Measurements from ENCODE around the gene SNRNP48.

The SNRNP48 gene

GRCh38 chr6:7624796-7625710 lies 35.1 kb downstream of the SNRNP48 start:
- TF ChIP-seq, protein P1, sequence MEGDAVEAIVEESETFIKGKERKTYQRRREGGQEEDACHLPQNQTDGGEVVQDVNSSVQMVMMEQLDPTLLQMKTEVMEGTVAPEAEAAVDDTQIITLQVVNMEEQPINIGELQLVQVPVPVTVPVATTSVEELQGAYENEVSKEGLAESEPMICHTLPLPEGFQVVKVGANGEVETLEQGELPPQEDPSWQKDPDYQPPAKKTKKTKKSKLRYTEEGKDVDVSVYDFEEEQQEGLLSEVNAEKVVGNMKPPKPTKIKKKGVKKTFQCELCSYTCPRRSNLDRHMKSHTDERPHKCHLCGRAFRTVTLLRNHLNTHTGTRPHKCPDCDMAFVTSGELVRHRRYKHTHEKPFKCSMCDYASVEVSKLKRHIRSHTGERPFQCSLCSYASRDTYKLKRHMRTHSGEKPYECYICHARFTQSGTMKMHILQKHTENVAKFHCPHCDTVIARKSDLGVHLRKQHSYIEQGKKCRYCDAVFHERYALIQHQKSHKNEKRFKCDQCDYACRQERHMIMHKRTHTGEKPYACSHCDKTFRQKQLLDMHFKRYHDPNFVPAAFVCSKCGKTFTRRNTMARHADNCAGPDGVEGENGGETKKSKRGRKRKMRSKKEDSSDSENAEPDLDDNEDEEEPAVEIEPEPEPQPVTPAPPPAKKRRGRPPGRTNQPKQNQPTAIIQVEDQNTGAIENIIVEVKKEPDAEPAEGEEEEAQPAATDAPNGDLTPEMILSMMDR (conservative IDR thresholded peaks at IDR 0.05; ENCODE audit: low read depth): no peak
- no peak overlapping the region for H3K27ac ChIP-seq
- CTCF ChIA-PET: no interaction called here
- no peak for DNase-seq (ENCODE audit: low spot score)
- POLR2A ChIA-PET (ENCODE audit: low non-redundant PET): no interaction called here

GRCh38 chr6:7628479-7628878 lies 38.5 kb downstream of the SNRNP48 start:
- H3K27ac ChIP-seq: no peak overlapping the region
- TF ChIP-seq, protein P1 (conservative IDR thresholded peaks at IDR 0.05; ENCODE audit: low read depth): no peak
- DNase-seq (ENCODE audit: low spot score): no peak
- ChIA-PET CTCF (no interaction called here), POLR2A (ENCODE audit: low non-redundant PET) (no interaction called here)

- ChIA-PET POLR2A (ENCODE audit: low non-redundant PET) (no interaction called here), CTCF (no interaction called here)
- TF ChIP-seq, protein P1 (conservative IDR thresholded peaks at IDR 0.05; ENCODE audit: low read depth): no peak
- no peak for DNase-seq (ENCODE audit: low spot score)
- no peak overlapping the region for H3K27ac ChIP-seq
These were observed 38.9 kb downstream of the SNRNP48 start for GRCh38 chr6:7628909-7629308.

DNA sequence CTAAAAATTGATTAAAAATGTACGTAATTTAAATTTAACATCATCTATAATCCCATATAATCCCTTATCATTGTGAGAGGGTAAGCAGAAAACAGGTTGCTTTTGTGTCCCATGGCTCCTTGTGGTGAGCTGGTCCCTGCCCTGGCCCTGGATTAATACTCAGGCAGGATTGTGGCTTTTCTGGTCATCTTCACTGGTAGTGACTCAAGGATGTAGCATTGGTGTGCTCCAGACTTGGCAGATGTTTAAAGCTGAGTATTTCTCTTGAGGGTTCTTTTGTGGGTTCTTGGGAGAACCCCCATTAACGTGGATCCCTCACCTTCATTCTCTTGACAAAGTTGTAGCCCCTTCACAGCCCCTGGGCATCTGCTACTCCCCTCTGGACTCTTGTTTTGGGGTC lies 39.3 kb downstream of the SNRNP48 start:
- no peak overlapping the region for H3K27ac ChIP-seq
- no peak for DNase-seq (ENCODE audit: low spot score)
- ChIA-PET CTCF (no interaction called here), POLR2A (ENCODE audit: low non-redundant PET) (no interaction called here)
- TF ChIP-seq, protein P1 (conservative IDR thresholded peaks at IDR 0.05; ENCODE audit: low read depth): no peak

GRCh38 chr6:7630792-7631191 lies 40.8 kb downstream of the SNRNP48 start:
- no peak for DNase-seq (ENCODE audit: low spot score)
- TF ChIP-seq, protein P1 (conservative IDR thresholded peaks at IDR 0.05; ENCODE audit: low read depth): no peak
- ChIA-PET POLR2A (ENCODE audit: low non-redundant PET) (no interaction called here), CTCF (interaction anchor here (0.6 to 0.9 kb wide), 3 partner anchors 30 to 774 kb away, joined by 3 to 4 read pairs (median 4); no protein-coding TSS in a partner anchor)
- no peak overlapping the region for H3K27ac ChIP-seq

GRCh38 chr6:7631466-7631865 lies 41.5 kb downstream of the SNRNP48 start:
- no peak for DNase-seq (ENCODE audit: low spot score)
- CTCF ChIA-PET: interaction anchor here (0.6 to 0.9 kb wide), 2 partner anchors 31 to 363 kb away, joined by 3 to 4 read pairs; no protein-coding TSS in a partner anchor
- POLR2A ChIA-PET (ENCODE audit: low non-redundant PET): no interaction called here
- H3K27ac ChIP-seq: no peak overlapping the region
- TF ChIP-seq, protein P1 (conservative IDR thresholded peaks at IDR 0.05; ENCODE audit: low read depth): no peak

All from RWPE1 (cell line).